Stimulated activated CD4-positive, alpha-beta T cell treated with anti-CD3 and anti-CD28 coated beads, Interleukin-2, amount 100 ng/mL, for 48 hours (primary cell): ENCODE results near the gene NFATC2.

ENCODE experiments used
- DNase-seq, 2 donors: peaks; one replicate each; pipeline ENCODE4 v3.0.0-alpha.2; 2020

Gene NFATC2

GRCh38 chr20:51409192-51409880 lies 133.2 kb downstream of the NFATC2 start:
- DNase-seq, result no peak

GRCh38 chr20:51404297-51405060 lies 138.0 kb downstream of the NFATC2 start:
- peak; percentile 71 to 72 for DNase-seq

GRCh38 chr20:51403466-51404220 lies 138.9 kb downstream of the NFATC2 start:
- no peak for DNase-seq

- no peak for DNase-seq
Observed at GRCh38 chr20:51402201-51402600, 140.3 kb downstream of the NFATC2 start.

GRCh38 chr20:51401496-51401895 lies 141.0 kb downstream of the NFATC2 start:
- no peak for DNase-seq

- DNase-seq, result peak; percentile 54 to 59
Observed at GRCh38 chr20:51400051-51400926, 142.2 kb downstream of the NFATC2 start.

- no peak for DNase-seq
Observed at GRCh38 chr20:51399006-51399890, 143.3 kb downstream of the NFATC2 start.

- DNase-seq, result no peak
Observed at GRCh38 chr20:51398552-51398951, 144.0 kb downstream of the NFATC2 start.

- DNase-seq, result no peak
Observed at GRCh38 chr20:51398083-51398482, 144.4 kb downstream of the NFATC2 start.

GRCh38 chr20:51397137-51397536 lies 145.4 kb downstream of the NFATC2 start:
- DNase-seq, result no peak

- no peak for DNase-seq
Observed at GRCh38 chr20:51396365-51396909, 146.1 kb downstream of the NFATC2 start.

- no peak for DNase-seq
Observed at GRCh38 chr20:51394706-51395105, 147.8 kb downstream of the NFATC2 start.

- DNase-seq, result no peak
Observed at GRCh38 chr20:51393571-51393970, 148.9 kb downstream of the NFATC2 start.

GRCh38 chr20:51392614-51393186 lies 149.8 kb downstream of the NFATC2 start:
- no peak for DNase-seq

GRCh38 chr20:51391926-51392325 lies 150.6 kb downstream of the NFATC2 start:
- DNase-seq, result no peak

- DNase-seq, result no peak
Observed at GRCh38 chr20:51389543-51390264, 152.8 kb downstream of the NFATC2 start.

- no peak for DNase-seq
Observed at GRCh38 chr20:51388756-51389542, 153.6 kb downstream of the NFATC2 start.

GRCh38 chr20:51388227-51388626 lies 154.3 kb downstream of the NFATC2 start:
- DNase-seq, result no peak

GRCh38 chr20:51387125-51387875 lies 155.2 kb downstream of the NFATC2 start:
- no peak for DNase-seq
